GM06990 (cell line): Measurements from ENCODE around the gene ZNF330.

ENCODE experiments used
- DNase-seq: peaks from one replicate; pipeline ENCODE4 v3.0.0-alpha.2; 2011; ENCODE audit not compliant: insufficient read length; ENCODE audit errors: extremely low read depth
- H3K27me3 ChIP-seq: replicated peaks from 2 replicates; pipeline ENCODE4 v1.6.0; 2011; ENCODE audit warnings: low read length; ENCODE audit not compliant: control insufficient read depth, insufficient read depth
- H3K36me3 ChIP-seq: 2 replicates; pipeline ENCODE4 v1.5.1; 2011; ENCODE audit warnings: low read length; ENCODE audit not compliant: control insufficient read depth, insufficient read depth
- H3K4me3 ChIP-seq: replicated peaks from 2 replicates; pipeline ENCODE4 v1.5.1; 2011; ENCODE audit warnings: low read depth, mild to moderate bottlenecking, control low read depth, low read length
- TF ChIP-seq, protein P1 (sequence below): IDR thresholded peaks from 2 replicates; pipeline ENCODE4 v1.5.1; 2011; ENCODE audit warnings: low read length, control low read depth, mild to moderate bottlenecking, inconsistent platforms; ENCODE audit not compliant: insufficient read depth, poor library complexity, severe bottlenecking

The ZNF330 gene

DNA sequence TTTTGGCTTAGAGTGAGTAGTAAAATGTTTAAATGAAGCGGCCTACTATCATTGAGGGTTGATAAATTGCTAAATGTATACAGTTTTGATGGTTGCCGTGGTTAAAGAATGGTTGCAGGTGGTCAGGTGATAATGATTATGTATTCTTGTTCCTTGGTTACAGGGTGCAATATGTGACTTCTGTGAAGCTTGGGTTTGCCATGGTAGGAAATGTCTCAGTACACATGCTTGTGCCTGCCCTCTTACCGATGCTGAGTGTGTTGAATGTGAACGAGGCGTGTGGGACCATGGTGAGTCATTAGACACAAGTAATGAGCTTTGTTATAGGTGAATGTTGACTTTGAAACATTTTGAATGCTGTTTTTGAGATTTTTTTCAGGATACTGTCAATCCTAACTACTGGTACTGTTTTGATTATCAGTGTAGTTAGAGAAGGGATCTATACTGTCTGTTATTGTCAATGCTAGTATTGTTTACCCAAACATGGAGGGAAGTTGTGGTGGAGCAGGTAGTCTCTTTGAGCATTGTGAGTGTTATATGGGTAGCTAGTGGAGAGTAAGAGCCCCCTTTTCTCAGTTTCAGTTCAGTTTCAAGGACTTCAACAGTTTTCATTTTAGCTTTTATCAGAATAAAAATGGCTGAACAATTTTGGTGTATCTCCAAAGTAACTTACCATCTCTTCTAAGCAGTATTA is 8.9 kb downstream of the ZNF330 start:
- DNase-seq = no peak
- H3K36me3 ChIP-seq = peaks cover 7% of the 10 kb centered on the region
- TF ChIP-seq, protein P1, sequence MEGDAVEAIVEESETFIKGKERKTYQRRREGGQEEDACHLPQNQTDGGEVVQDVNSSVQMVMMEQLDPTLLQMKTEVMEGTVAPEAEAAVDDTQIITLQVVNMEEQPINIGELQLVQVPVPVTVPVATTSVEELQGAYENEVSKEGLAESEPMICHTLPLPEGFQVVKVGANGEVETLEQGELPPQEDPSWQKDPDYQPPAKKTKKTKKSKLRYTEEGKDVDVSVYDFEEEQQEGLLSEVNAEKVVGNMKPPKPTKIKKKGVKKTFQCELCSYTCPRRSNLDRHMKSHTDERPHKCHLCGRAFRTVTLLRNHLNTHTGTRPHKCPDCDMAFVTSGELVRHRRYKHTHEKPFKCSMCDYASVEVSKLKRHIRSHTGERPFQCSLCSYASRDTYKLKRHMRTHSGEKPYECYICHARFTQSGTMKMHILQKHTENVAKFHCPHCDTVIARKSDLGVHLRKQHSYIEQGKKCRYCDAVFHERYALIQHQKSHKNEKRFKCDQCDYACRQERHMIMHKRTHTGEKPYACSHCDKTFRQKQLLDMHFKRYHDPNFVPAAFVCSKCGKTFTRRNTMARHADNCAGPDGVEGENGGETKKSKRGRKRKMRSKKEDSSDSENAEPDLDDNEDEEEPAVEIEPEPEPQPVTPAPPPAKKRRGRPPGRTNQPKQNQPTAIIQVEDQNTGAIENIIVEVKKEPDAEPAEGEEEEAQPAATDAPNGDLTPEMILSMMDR = no peak
- H3K4me3 ChIP-seq = no peak overlapping the region
- no peaks in the 10 kb centered on the region for H3K27me3 ChIP-seq

DNA sequence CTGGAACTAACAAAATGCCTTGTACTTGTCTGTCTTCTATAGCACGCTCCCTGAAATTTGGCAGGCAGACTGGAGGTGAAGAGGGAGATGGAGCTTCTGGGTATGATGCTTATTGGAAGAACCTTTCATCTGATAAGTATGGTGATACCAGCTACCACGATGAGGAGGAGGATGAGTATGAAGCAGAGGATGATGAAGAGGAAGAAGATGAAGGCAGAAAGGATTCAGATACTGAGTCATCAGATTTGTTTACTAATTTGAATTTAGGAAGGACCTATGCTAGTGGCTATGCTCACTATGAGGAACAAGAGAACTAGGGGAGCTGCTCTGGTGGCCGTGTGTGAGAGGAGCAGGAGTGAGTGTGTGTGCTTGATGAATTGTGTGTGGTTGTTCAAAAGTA is 13.0 kb downstream of the ZNF330 start:
- peaks cover 5% of the 10 kb centered on the region for H3K36me3 ChIP-seq
- no peak for DNase-seq
- H3K27me3 ChIP-seq = no peaks in the 10 kb centered on the region
- TF ChIP-seq, protein P1 = no peak
- H3K4me3 ChIP-seq = no peak overlapping the region

DNA sequence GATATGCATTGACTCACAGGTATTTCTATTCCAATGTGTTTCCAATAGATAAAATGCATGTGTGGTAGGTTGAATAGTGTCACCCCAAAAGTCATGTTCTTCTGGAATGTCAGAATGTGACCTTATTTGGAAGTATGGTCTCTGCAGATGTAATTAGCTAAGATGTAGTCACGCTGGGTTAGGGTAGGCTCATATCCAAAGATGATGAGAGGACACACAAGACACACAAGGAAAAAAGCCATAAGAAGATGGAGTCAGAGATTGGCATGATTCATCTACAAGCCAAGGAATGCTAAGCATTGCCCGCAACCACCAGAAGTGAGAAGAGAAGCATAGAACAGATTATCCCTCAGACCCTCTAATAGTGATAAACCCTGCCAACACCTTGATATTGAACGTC is 17.5 kb downstream of the ZNF330 start:
- TF ChIP-seq, protein P1 = no peak
- no peak for DNase-seq
- H3K4me3 ChIP-seq = no peak overlapping the region
- H3K27me3 ChIP-seq = no peaks in the 10 kb centered on the region
- H3K36me3 ChIP-seq = peaks cover 3% of the 10 kb centered on the region

DNA sequence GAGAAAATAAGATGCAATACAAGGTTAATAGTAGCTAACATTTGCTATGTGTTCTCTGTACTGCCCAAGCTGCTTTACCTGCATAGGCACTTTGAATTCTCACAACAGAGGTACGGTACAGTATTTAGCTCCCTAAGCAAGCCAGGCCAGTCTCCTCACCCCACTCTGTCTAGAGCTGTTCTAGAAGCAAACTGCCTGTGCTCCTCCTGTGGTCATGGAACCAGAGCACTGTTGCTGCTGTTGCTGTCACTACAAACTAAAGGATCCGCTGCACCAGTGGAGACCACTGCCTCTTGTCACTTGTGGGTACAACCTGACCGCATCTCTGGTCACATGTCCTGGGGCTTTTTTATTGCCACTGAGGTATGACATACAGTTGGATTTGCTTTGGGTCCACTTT is 19.6 kb downstream of the ZNF330 start:
- H3K27me3 ChIP-seq = no peaks in the 10 kb centered on the region
- H3K36me3 ChIP-seq = no peaks in the 10 kb centered on the region
- no peak overlapping the region for H3K4me3 ChIP-seq
- DNase-seq = no peak
- TF ChIP-seq, protein P1 = no peak

DNA sequence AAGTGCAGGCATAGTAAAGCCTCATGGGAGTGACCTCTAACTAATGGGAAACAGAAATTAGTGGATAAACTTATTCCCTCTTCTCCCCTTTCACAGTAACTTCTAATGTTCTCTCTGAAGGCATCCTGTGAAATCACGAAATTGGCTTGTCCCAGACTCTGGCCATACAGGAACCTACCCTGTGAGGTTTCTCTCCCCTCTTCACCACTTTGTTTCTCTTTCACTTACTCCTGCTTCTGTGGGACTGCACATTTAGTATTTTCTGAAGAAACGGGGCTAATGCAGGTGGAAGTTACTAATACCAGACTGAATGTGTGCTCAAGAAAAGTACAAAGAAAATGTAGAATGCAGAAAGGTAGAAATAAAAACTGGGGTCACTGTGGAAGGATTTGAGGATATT is 20.0 kb downstream of the ZNF330 start:
- TF ChIP-seq, protein P1 = no peak
- no peaks in the 10 kb centered on the region for H3K27me3 ChIP-seq
- no peak for DNase-seq
- no peak overlapping the region for H3K4me3 ChIP-seq
- H3K36me3 ChIP-seq = no peaks in the 10 kb centered on the region

DNA sequence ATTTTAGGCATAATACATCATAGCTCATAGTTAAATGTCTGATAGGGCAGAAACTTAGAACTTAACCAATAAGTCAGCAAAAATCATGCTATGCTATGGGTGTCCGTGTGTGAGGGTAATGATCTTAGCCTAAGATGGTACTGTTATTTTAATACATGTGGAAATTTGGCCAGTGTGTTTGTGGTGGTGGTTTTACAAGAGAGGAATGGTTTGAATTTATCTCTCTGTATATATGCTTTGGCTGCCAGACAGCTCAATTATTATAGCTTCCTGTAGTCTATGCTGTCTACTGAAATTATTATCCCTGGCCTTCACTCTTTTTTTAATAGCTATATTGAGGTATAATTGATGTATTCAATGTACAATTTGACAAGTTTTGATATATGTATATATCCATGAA is 21.3 kb downstream of the ZNF330 start:
- Histone ChIP-seq H3K27me3 (no peaks in the 10 kb centered on the region), H3K36me3 (no peaks in the 10 kb centered on the region), H3K4me3 (no peak overlapping the region)
- TF ChIP-seq, protein P1 = no peak
- no peak for DNase-seq
